Panc1 (cell line): ENCODE data around the gene MUC5AC. TPM values are rescaled to one million over a fixed set of nuclear protein-coding genes. Genes with fewer than 3 reads are reported as not detected.

Experiments used
- ATAC-seq: fragments of 200-7000 bp; cut with Tn5 transposase; 2 replicates; pipeline ENCODE4 v1.9.1; 2020; ENCODE audit warnings: mild to moderate bottlenecking, moderate library complexity
- BruUV-seq: library from RNA; stranded (reverse); fragments of 400-500 nt; replicated peaks from 2 replicates; lab custom pipeline; 2021; lab: Mats Ljungman, UMichigan
- CTCF ChIA-PET: fragments of 300-600 bp; sonication (Branson Sonifier 250); formaldehyde crosslinking; loops from one replicate; lab custom pipeline; 2022; ENCODE audit warnings: antibody characterized with exemption; lab: Charles Lee
- POLR2A ChIA-PET: fragments of 300-600 bp; sonication (Branson Sonifier 250); formaldehyde crosslinking; loops from one replicate; lab custom pipeline; 2022; ENCODE audit warnings: antibody characterized with exemption; lab: Charles Lee
- DNase-seq: peaks from one replicate; pipeline ENCODE4 v3.0.0-alpha.2; 2010; ENCODE audit warnings: low read depth, low spot score
- H3K27ac ChIP-seq: 2 replicates; pipeline ENCODE4 v1.5.1; 2011; ENCODE audit warnings: mild to moderate bottlenecking, low read length, inconsistent platforms
- H3K27me3 ChIP-seq: fragments of 200-500 bp; sonication (Bioruptor generic); 2 replicates; pipeline ENCODE4 v1.6.0; 2014; ENCODE audit warnings: low read length, inconsistent platforms; ENCODE audit not compliant: control insufficient read depth, insufficient read depth
- H3K36me3 ChIP-seq: fragments of 200-500 bp; sonication (Bioruptor generic); 2 replicates; pipeline ENCODE4 v1.5.1; 2014; ENCODE audit warnings: inconsistent platforms, mild to moderate bottlenecking, low read length, moderate library complexity; ENCODE audit not compliant: control insufficient read depth, insufficient read depth
- H3K4me1 ChIP-seq: 2 replicates; pipeline ENCODE4 v1.5.1; 2011; ENCODE audit warnings: inconsistent platforms, mild to moderate bottlenecking, low read length, moderate library complexity; ENCODE audit not compliant: control insufficient read depth, insufficient read depth
- H3K4me3 ChIP-seq, 2 experiments: 2 replicates each; pipeline ENCODE4 v1.5.1; 2011 to 2012; ENCODE audit warnings: low read depth in 2 of 2, low read length in 2 of 2, mild to moderate bottlenecking in 2 of 2, inconsistent platforms in 1 of 2, moderate library complexity in 1 of 2
- H3K9me3 ChIP-seq: fragments of 200-500 bp; sonication (Bioruptor generic); 2 replicates; pipeline ENCODE4 v1.5.1; 2014; ENCODE audit warnings: low read depth, mild to moderate bottlenecking, inconsistent platforms, low read length, moderate library complexity; ENCODE audit not compliant: control insufficient read depth, insufficient read depth
- POLR2AphosphoS5 ChIP-seq: IDR thresholded peaks from 2 replicates; pipeline ENCODE4 v1.6.1; 2012; ENCODE audit warnings: mild to moderate bottlenecking, low read depth, low read length, moderate library complexity
- SIN3A ChIP-seq: IDR thresholded peaks from 2 replicates; pipeline ENCODE4 v1.6.1; 2012; ENCODE audit warnings: low read depth, mild to moderate bottlenecking, low read length, moderate library complexity, borderline replicate concordance; ENCODE audit not compliant: insufficient read depth
- TCF7L2 ChIP-seq: IDR thresholded peaks from 2 replicates; pipeline ENCODE4 v1.6.1; 2011; ENCODE audit warnings: mild to moderate bottlenecking, low read depth, low read length, inconsistent platforms
- in situ Hi-C: cut with HindIII; loops from 2 replicates; pipeline ENCODE4 v1.10.0; 2016; ENCODE audit warnings: low sequenced_read_pairs, low pct_unique_long_range_greater_than_20kb
- intact Hi-C: fragments of 100-400 bp; cut with micrococcal nuclease; formaldehyde crosslinking; loops from one replicate; pipeline ENCODE4 v1.10.0; 2022; ENCODE audit not compliant: unreplicated experiment
- total RNA-seq: library from RNA; stranded (reverse); gene quantifications from one replicate; pipeline ENCODE4 v1.2.1, GENCODE V29; 2021; ENCODE audit not compliant: unreplicated experiment
- TF ChIP-seq, protein P1 (sequence below), 2 experiments: IDR thresholded peaks; 2 replicates each; pipeline ENCODE4 v1.6.1; 2011 to 2012; ENCODE audit warnings: low read depth in 2 of 2, control low read depth in 1 of 2, low read length in 1 of 2, mild to moderate bottlenecking in 1 of 2, moderate library complexity in 1 of 2; ENCODE audit not compliant: insufficient read depth in 1 of 2
- TF ChIP-seq, protein P2 (sequence below): fragments of 450-650 bp; IDR thresholded peaks from 2 replicates; pipeline ENCODE4 v1.5.1; 2017; ENCODE audit warnings: mild to moderate bottlenecking

Gene MUC5AC
- total RNA-seq, 1 experiment from 2014 or later: 0.03 TPM

DNA sequence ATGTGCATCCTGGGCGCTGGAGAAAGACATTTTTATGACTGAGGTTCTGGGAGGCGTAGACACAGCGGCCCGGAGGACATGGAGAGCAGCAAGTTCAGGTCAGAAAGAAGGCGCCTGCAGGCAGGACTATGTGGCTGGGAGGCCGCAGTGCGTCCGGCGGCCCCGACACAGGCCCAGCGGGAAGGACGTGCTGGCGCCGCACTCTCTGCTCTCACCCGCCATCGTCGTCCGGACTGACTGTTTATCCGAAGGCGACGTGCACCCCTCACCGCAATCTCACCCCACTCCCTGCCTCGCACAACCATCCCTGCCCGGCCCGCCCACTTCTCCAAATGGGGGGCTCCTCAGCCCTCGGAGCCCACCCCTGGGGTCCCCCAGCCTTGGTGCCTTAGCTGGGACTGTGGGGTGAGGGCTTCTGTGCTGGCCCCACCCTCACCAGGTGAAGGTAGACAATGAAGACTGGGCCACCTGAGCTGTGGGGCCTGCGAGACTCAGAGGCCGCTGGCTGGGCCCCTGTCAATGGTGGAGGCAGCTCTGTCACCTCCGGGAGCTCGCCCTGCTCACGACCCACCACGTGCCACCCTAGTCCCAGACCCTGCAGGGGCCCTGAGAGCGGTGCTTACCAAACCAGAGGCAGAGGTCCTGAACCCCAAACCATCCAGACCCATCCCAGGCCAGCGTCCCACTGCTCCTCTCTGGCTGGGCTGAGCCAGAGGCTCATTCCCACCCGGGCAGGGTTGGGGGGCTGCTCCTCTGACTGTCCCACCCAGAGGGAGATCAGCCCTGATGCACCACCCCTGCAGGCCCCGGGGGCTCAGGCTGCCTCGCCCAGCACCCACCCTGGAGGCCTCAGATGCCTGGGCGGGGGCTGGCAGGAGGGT is 48.9 kb downstream of the MUC5AC start:
- CTCF ChIA-PET: no interaction called here
- TF ChIP-seq, protein P1, sequence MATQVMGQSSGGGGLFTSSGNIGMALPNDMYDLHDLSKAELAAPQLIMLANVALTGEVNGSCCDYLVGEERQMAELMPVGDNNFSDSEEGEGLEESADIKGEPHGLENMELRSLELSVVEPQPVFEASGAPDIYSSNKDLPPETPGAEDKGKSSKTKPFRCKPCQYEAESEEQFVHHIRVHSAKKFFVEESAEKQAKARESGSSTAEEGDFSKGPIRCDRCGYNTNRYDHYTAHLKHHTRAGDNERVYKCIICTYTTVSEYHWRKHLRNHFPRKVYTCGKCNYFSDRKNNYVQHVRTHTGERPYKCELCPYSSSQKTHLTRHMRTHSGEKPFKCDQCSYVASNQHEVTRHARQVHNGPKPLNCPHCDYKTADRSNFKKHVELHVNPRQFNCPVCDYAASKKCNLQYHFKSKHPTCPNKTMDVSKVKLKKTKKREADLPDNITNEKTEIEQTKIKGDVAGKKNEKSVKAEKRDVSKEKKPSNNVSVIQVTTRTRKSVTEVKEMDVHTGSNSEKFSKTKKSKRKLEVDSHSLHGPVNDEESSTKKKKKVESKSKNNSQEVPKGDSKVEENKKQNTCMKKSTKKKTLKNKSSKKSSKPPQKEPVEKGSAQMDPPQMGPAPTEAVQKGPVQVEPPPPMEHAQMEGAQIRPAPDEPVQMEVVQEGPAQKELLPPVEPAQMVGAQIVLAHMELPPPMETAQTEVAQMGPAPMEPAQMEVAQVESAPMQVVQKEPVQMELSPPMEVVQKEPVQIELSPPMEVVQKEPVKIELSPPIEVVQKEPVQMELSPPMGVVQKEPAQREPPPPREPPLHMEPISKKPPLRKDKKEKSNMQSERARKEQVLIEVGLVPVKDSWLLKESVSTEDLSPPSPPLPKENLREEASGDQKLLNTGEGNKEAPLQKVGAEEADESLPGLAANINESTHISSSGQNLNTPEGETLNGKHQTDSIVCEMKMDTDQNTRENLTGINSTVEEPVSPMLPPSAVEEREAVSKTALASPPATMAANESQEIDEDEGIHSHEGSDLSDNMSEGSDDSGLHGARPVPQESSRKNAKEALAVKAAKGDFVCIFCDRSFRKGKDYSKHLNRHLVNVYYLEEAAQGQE (IDR thresholded peaks at IDR 0.05; ENCODE audit: insufficient read depth in 1 of 2, low read depth in 2 of 2, low read length in 1 of 2): no peak
- TF ChIP-seq TCF7L2: no peak
- no peak for TF ChIP-seq SIN3A
- no peak for TF ChIP-seq POLR2AphosphoS5
- TF ChIP-seq, protein P2, sequence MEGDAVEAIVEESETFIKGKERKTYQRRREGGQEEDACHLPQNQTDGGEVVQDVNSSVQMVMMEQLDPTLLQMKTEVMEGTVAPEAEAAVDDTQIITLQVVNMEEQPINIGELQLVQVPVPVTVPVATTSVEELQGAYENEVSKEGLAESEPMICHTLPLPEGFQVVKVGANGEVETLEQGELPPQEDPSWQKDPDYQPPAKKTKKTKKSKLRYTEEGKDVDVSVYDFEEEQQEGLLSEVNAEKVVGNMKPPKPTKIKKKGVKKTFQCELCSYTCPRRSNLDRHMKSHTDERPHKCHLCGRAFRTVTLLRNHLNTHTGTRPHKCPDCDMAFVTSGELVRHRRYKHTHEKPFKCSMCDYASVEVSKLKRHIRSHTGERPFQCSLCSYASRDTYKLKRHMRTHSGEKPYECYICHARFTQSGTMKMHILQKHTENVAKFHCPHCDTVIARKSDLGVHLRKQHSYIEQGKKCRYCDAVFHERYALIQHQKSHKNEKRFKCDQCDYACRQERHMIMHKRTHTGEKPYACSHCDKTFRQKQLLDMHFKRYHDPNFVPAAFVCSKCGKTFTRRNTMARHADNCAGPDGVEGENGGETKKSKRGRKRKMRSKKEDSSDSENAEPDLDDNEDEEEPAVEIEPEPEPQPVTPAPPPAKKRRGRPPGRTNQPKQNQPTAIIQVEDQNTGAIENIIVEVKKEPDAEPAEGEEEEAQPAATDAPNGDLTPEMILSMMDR: no peak
- DNase-seq (no peak), ATAC-seq (no peak)
- Histone ChIP-seq H3K4me3 (no peak overlapping the region), H3K9me3 (peaks cover 13% of the 10 kb centered on the region; the same call in 1 of the 2 replicates), H3K4me1 (peaks cover 18% of the 10 kb centered on the region), H3K36me3 (no peaks in the 10 kb centered on the region), H3K27me3 (no peaks in the 10 kb centered on the region; the same call in 1 of the 2 replicates), H3K27ac (no peak overlapping the region)
- in situ Hi-C loops (no loop called here), intact Hi-C loops (loop anchor here (10.0 kb wide), 1 partner anchor 308 kb away; no protein-coding TSS in a partner anchor)
- POLR2A ChIA-PET: no interaction called here
- no TSS peak for BruUV-seq

DNA sequence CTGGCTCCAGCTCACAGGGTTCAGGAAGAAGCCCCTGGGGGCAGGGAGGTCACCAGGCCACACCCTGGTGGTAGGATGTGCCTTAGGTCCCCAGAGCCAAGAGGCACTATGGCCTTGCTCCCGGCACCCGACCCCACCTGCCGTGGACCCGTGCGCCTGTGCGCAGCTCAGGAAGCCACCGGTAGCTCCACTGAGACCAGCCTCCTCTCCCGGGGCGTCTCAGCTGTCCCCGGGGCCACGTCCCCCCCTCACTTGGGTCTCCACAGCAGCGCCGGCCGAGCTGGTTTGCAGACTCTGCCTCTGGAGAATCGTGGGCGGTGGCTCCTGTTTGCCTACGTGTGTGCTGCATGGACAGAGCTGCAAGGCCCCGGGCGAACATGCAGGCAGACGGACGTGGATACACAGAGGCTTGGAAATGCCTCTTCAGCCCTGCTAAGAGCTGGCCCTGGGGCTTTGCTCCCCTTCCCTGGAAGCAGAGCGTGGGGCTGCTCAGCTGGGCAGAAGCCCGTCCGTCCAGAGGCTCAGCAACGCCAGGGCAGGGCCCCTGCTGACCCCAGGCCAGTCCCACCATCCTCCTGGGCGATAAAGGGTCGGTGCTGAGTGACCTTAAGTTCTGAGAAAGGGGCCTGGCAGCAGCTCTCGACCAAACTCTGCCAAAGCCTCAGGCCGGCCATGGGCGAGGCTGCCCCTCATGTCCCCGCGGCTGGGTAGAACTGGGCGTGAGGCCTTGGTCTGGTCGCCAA is 49.8 kb downstream of the MUC5AC start:
- H3K4me3 ChIP-seq: no peak overlapping the region
- peaks cover 21% of the 10 kb centered on the region; the same call in 1 of the 2 replicates for H3K9me3 ChIP-seq
- in situ Hi-C loops: no loop called here
- POLR2A ChIA-PET: no interaction called here
- CTCF ChIA-PET: interaction anchor here (0.6 kb wide), 2 partner anchors 338 to 625 kb away, joined by 5 to 9 read pairs; no protein-coding TSS in a partner anchor
- no peak overlapping the region for H3K27ac ChIP-seq
- BruUV-seq: no TSS peak
- peaks cover 14% of the 10 kb centered on the region for H3K4me1 ChIP-seq
- H3K36me3 ChIP-seq: no peaks in the 10 kb centered on the region
- intact Hi-C loops: loop anchor here (10.0 kb wide), 1 partner anchor 307 kb away; no protein-coding TSS in a partner anchor
- TF ChIP-seq POLR2AphosphoS5: no peak
- TF ChIP-seq, protein P2: no peak
- TF ChIP-seq TCF7L2: no peak
- no peak for TF ChIP-seq SIN3A
- TF ChIP-seq, protein P1 (IDR thresholded peaks at IDR 0.05; ENCODE audit: insufficient read depth in 1 of 2, low read depth in 2 of 2, low read length in 1 of 2): no peak
- H3K27me3 ChIP-seq: no peaks in the 10 kb centered on the region; the same call in 1 of the 2 replicates
- DNase-seq (no peak), ATAC-seq (no peak)
